NCI-H2171 (cell line): ENCODE measurements around the gene KIAA0319L.

Source experiments
- DNase-seq: peaks from one replicate; lab custom pipeline; 2025; lab: John Stamatoyannopoulos, UW

KIAA0319L gene

DNA sequence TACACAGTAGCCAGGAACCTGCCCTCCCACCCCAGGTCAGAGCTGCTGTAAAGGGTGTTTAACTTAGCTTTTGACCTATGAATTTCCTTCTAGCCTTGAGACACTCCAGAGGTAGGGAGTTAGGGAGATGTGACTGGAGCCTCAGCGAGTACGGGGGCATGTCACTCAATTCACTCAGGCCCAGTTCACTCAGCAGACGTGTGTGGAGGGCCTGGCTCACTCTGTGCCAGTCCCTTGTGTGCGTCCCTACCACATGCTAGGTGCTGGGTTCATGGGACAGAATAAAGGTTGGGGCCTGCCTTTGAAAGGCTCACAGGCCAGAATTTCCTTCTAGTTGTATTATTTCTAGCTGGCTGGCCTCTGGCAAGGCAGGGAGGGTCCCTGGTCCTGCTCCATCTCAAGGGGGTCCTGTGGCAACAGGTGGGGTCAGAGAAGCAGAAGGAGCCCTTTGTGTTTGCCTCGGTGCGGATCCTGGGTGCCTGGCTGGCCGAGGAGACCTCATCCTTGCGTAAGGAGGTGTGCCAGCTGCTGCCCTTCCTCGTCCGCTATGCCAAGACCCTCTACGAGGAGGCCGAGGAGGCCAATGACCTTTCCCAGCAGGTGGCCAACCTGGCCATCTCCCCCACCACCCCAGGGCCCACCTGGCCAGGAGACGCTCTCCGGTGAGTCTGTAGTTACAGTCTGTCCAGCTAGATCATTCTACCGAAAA, 4.9 kb upstream of the KIAA0319L start:
- DNase-seq, result no peak

DNA sequence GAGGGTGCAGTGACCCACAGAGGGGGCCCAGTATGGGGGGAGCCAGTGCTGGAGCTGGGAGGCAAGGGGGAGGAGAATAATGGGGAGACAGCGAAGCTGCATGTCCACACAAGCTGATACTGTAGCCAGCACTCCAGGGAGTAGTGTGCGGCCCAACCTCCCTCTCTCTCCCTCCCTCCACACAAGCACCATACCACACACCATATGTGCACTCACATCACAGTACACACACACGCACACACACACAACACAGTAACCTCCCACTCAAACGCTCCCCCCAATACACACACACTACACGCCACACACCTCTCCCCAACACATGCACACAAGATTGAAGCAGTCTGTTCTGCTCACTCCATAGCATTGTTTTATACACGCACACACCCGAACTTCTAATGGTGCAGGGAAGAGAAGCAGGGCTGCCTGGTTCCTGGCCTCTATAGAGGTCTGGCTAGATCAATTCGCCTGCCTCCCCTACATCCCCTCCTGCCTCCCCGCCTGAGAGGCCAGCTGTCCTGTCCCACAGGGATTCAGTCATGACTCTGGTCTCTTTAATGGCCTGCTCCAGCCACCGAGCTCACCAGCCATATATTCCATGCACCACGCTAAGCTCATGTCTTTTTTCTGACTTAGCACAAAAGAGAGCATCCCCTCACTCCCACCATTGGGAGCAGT, 4.2 kb upstream of the KIAA0319L start:
- DNase-seq, result no peak

DNA sequence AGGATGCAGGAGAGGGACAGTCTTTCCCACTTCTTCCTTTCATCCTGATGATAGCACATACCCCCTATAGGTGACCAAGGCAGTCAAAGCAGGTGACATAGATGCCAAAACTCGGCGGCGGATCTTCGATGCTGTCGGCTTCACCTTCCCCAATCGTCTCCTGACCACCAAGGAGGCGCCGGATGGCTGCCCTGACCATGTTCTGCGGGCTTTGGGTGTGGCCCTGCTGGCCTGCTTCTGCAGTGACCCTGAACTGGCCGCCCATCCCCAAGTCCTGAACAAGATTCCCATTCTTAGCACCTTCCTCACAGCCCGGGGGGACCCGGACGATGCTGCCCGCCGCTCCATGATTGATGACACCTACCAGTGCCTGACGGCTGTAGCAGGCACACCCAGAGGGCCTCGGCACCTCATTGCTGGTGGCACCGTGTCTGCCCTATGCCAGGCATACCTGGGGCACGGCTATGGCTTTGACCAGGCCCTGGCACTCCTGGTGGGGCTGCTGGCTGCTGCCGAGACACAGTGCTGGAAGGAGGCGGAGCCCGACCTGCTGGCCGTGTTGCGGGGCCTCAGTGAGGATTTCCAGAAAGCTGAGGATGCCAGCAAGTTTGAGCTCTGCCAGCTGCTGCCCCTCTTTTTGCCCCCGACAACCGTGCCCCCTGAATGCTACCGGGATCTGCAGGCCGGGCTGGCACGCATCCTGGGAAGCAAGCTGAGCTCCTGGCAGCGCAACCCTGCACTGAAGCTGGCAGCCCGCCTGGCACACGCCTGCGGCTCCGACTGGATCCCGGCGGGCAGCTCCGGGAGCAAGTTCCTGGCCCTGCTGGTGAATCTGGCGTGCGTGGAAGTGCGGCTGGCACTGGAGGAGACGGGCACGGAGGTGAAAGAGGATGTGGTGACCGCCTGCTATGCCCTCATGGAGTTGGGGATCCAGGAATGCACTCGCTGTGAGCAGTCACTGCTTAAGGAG, 3.3 kb upstream of the KIAA0319L start:
- no peak for DNase-seq

DNA sequence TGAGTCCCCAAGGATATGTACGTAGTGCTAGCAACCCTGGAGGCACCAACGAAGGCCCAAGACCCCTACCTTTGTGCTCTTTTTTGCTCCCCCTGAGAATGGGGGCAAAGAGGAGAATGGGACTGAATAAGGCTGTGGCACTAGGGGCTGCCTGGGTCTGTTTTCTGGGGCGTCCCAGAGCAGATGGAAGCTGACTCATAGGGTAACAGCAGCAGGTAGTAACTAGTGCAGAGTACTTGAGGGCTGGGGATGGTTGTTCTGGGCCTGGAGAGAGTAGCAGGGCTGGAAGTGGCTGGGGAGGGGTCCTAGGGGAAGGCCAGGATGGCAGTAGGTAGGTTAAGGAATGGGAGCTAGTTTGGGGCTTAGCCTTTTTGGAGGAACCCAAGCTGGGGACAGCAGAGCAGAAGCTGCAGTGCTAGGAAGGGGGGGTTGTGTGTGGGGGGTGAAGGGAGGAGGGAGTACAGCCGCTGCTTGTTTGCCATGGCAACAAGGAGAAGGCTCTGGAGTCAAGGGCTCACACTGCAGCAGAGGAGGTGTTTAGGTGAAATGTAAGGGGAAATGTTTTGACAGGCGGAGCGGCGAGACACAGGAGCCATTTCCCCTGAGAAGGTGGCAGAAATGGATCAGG, 2.2 kb upstream of the KIAA0319L start:
- DNase-seq, result no peak

DNA sequence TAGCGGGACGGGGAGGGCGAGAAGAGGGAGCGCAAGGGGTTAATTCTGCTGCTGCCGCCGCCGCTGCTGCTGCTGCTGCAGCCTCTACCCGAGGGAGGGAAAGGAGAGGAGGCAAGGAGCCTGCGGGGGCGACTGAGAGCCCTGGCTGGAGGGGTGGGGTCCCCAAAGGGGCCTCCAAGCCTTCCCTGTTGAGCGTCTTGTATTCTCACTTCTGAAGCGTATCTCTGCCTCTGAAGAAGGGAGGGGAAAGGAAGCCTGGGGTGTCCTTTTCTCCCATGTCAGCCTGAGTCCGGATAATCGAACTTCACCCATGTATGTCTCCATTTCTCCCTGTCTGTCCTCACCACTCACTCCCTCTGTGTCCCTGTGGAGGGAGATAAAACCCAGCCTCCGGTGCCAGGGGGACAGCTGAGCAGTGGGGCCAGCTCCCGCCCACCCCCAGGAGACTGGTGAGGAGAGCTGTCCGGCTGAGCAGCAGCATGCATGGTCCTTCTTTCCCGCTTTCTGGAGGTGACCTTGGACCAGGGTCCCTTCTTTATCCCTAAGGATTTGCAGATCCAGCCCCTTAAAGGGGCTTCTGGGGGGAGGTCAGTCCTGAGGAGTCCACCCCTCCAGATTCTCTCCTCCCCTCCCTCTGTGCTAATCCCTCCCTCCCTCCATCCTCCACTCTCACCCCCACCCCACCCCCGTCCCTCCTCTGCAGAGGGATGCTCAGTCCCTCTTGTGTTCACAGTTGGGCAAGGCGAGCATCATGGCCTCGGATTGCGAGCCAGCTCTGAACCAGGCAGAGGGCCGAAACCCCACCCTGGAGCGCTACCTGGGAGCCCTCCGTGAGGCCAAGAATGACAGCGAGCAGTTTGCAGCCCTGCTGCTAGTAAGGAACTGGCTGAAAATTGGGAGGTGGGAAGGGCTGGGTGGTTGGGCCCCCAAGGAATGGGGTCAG, 1.4 kb upstream of the KIAA0319L start:
- no peak for DNase-seq

DNA sequence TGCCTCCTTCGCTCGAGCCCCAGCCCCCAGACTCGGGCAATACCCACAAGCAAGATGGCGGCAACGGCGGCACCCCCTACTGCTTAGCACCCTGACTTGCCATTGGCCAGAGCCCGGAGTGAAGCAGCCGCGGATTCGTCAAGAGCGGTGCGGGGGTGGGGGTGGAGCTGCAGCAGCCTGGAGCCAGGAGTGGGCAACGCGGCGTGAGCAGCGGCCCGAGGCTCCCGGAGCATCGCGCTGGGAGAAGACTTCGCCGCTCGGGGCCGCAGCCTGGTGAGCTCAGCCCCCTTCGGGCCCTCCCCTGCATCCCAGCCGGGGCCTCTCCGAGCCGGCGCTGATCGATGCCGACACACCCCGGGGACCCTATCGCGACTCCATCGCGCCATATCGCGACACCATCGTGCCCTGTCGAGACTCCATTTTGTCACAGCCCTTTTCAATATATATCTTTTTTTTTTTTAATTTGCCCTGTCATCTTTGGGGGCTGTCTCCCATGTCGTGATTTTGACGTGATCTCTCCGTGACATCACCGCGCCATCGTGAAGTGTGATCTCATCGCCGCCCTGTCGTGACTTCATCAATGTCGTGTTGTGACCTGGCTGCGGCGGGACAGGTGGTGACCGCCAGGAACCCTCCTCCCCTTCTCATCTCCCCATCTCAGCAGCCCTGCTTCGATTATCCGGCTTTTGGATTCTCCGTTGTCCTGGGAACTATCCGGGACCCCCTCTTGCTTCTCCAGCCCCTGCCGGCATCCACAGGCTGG, 589 bp upstream of the KIAA0319L start, which contains the start of gene NCDN:
Gene NCDN (plus strand): TSS at position 189 of the 763 bp plus-strand sequence. CDS start 392 bp downstream, at position 581.
- peak; percentile 95 for DNase-seq

DNA sequence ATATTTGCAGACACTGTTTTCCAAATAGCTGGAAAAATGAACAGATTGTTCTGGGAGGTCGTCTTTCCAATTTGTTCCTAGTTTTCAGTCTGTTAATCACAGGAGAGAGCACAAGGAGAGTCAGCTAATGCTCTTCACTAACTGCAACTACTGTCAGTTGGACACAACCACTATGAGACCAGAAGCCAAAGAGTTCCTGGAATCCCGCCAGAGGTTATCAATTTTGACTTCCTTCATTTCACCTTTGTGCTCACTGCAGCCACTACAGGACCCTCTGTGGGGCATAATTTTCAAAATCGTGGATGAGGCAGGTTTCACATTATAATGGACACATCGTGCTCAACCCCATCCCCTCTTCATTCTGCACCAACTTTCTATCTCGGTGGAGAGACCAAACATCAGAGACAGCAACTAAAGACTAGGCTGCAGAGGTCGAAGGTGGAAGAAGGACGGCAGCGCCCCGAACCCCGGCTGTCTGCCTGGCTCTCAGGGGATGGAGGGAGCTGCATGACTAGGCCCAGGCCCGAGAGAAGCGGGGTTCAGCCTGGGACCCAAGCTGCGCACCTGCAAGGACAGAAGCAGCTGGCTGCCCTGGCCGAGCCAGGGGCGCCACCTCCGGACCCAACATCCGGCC, 602 bp downstream of the KIAA0319L start:
- DNase-seq, result no peak

DNA sequence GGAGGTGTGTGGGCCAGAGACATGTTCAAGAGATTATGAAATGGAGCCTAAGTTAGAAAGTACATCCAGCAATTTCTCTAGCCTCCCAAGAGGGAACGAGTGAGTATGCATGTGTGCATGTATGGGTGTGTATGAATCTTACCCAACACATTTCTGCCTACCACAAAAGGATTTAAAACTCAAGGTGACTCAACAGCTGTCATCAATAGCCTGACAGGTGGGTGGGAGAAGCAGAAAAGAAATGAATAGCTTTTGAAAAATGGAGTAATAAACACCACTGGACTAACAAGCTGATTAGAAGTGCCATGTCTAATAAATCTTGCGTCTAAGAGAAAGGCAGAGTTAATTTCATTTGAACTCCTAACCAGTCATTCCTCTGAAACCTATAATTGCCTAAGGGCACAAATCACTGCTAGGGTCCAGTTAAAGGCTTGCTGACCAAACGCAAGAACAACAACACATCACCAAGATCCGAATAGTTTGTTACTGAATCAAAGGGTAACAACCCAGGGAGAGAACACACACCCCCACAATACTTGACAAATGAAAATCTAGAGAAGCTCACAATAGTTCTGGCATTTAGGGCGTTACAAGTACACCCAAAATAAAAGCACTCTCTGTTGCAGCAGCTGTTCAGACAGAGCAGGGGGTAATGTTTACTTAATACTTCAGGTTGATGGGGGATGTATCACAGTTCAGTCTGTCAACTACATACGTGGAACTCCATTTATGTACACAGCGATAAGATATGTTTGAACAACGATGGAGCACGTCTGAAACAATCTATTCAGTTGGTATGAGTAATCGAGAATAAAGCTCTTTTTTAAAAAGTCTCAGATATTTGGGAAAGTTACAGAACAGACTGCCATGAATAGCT, 1.4 kb downstream of the KIAA0319L start:
- no peak for DNase-seq

DNA sequence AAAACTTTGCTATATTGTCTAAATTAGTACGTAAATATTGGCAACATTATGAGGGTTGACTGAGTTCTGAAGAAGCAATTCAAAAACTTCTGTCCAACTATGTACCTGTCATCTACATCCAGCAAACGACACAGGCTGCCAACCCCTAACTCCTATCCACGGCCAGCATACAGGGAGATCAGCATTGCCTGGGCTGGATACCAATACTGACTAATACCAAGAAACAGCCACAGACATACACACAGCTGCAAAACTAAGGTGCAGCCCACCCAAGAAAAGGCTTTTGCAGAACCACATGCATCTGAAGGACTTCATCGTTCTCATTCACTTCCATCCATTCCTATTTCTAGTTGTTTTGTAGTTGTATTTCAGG, 2.0 kb downstream of the KIAA0319L start:
- DNase-seq, result no peak

DNA sequence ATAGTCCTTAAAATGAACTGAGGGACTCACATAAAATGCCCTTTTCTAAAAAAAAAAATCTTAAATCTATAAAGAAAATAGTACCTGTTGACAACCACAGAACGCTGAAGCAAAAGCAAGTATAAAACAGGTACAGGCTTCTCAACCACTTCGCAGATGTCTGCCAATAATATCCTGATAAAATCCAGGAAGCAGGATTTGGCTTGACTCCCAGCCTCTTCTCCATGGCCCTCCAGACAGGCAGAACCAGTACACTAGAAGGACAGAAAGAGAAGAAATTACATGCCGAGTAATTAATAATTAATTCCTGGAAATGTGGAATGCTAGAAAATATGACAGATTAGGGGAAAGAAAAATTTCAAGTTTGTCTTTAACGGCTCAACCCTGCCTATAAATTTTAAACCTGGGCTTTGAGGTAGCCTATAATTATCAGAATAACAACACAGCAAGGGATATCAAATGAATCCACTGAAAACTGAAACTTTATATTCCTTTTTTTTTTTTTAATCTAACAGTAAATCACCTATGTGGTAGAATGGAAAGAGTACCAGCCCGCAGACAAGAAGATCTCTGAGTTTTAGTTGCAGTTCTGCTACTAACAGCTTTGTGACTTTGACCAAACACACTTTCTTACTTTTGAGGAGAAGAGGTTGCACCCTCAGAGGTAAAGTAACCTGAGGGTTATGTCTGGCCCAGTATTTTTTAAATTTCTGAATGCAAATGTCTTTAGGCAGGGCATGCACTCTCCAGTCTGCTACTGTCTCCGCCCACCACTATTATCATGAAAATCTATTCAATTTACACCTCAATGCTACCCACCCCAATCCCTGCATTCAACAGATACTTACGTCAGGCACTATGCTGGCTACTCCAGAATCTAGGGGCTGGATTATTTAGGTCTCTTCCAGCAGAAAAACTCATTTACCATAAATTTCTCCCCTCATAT, 2.7 kb downstream of the KIAA0319L start:
- DNase-seq, result no peak

DNA sequence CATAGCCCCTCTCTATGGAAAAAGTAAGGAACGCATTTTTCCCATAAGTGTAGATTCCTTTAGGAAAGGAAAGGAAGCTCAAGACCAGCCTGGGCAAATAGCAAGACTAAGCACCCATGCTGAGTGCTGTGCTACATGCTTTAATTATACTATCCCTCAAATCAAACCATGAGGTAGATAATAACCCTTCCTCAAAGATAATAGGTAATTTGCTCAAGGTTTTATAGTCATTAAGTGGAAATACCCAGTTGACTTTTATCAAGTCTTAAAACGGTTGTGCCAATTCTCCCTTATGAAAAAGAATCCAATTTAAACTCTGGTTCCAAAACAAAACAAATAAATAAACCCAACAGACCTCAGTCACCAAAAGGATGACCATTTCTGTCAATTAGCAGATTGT, 3.4 kb downstream of the KIAA0319L start:
- DNase-seq, result no peak

DNA sequence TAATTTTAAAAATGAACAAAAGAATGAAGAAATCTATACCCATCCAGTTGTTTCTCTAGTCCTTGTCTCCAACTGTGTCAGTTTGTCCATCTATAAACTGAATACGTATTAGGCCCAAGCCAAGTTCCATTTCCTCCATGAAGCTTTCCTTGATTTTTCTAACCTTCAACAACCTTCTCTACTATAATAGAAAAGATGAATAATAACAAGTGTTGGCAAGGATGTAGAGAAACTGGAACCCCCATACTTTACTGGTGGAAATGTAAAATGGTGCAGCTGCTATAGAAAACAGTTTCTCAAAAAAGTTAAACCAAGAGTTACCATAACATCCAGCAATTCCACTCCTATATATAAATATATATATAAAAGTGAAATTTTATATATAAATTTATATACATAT, 10.6 kb downstream of the KIAA0319L start:
- no peak for DNase-seq

DNA sequence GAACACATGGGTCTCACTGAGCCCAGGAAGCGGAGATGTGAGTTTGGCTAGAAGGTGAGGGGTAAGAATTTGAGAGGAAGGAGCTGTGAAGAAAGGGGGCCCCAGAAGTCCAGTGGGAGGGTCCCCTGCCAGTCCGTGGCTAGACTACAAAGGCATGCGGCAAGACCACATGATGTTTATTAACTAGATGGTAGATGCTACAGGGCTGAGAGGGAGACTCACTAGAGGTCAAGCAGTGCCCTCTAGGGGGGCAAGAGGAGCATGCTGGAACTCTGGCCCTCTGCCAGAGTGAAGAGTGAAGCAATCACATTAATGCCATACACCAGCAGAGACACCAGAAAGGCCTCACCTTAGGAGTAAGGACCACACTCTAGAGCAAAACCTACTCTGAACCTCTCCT, 12.2 kb downstream of the KIAA0319L start:
- DNase-seq, result peak; percentile 16

DNA sequence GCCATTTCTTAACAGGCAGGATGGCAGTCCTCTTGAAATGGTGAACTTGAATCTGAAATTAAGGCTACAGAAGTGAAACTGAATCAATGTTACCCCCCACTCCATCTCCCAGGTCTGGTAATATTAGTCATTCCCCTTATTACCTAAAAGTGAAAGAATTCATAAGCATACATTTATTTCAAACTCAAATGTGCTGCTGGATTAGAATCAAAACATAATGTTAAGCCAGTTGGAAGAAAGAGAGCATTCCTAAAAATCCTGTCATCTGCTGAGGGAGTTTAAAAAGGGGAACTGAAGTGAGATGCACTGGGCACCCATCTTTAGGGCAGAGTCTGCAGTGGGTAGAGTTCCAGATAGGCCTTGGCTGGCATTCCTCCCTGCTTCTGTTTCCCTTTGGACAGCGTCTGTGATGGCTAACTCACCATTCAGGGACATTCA, 17.4 kb downstream of the KIAA0319L start:
- DNase-seq, result no peak

DNA sequence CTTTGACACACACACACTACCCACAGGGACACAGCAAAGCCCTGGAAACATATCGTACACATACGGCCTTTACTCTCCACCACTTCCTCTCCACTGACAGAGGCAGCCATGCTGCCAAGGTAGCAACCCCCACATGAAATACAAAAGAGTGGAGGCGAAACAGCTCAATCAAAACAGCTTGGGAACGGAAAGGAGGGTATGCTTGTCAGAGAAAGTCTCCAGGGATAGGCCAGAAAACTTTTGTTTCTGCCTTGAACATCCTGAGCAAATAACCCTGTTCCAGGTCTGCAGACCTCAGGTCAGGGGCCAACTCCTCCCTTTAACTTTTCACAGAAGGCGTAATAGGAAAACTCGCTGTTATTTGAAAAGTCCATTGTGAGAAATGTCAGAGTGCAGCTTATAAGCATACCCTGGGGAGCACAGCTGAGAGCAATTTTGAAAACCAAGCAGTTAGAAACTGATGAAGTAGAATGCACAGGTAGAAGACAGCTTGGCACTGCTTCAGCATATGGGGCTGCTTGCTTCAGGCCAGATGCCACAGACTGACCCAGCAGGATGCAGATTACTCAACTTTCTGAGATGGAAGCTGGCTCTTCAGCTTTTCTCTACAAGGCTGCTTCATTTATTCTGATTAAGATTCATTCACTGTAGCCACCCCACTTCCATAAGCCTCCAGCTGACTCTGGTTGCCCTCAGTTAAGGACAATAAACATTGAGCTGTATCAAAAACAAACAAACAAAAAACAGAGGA, 18.0 kb downstream of the KIAA0319L start:
- DNase-seq, result peak; percentile 61

DNA sequence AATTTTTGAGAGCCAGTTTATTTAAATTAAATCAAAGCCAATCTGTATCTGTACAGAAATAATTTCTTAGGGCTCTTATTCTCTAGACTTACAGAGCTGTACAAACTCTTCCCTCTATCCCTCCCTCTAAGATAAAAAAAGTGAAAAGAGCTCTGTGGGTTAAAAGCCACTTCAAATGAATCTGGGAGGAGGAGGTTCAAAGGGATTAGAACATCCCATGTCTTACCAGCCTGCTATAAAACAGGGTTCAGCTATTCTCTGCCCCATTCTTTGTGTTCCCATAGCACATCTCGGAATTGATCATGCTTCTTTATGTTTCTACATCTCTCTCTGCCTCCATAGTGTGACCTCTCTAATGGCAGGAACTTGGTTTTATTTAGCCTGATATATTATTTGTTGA, 19.4 kb downstream of the KIAA0319L start:
- no peak for DNase-seq
